ENCODE data around the gene TRPC1.

The TRPC1 gene

GRCh38 chr3:142723968-142724681 lies at the start of gene TRPC1:
Gene TRPC1, plus strand, starts transcription at chr3:142724034. Its CDS starts 526 bp downstream, at chr3:142724560.
- Histone ChIP-seq H3K4me1 (ENCODE audit: control insufficient read depth, insufficient read depth, low read length, unreplicated experiment) (peaks cover 13% of the 10 kb centered on the region), H2AFZ (ENCODE audit: low read length, unreplicated experiment) (peak within 1 kb of the TSS; percentile 95), H3K79me2 (ENCODE audit: control insufficient read depth, insufficient read depth, low read length, unreplicated experiment) (peaks cover 26% of the 10 kb centered on the region), H3K4me3 (ENCODE audit: low read depth, low read length) (peak within 1 kb of the TSS; percentile 95), H3K36me3 (ENCODE audit: insufficient read depth, low read length) (no peaks in the 10 kb centered on the region), H3K27ac (ENCODE audit: low read depth, low read length) (peak within 1 kb of the TSS; percentile 80), H3K27me3 (ENCODE audit: insufficient read depth, low read length) (no peaks in the 10 kb centered on the region)

- no peak overlapping the region for H3K27ac ChIP-seq (ENCODE audit: low read depth, low read length)
- no peak overlapping the region for H2AFZ ChIP-seq (ENCODE audit: low read length, unreplicated experiment)
- no peaks in the 10 kb centered on the region for H3K36me3 ChIP-seq (ENCODE audit: insufficient read depth, low read length)
- no peaks in the 10 kb centered on the region for H3K4me1 ChIP-seq (ENCODE audit: control insufficient read depth, insufficient read depth, low read length, unreplicated experiment)
- H3K4me3 ChIP-seq (ENCODE audit: low read depth, low read length) = no peak overlapping the region
- H3K79me2 ChIP-seq (ENCODE audit: control insufficient read depth, insufficient read depth, low read length, unreplicated experiment) = no peaks in the 10 kb centered on the region
- H3K27me3 ChIP-seq (ENCODE audit: insufficient read depth, low read length) = no peaks in the 10 kb centered on the region
Observed at GRCh38 chr3:142676151-142676550, 47.7 kb upstream of the TRPC1 start.

GRCh38 chr3:142680710-142681109 lies 43.1 kb upstream of the TRPC1 start:
- Histone ChIP-seq H3K36me3 (ENCODE audit: insufficient read depth, low read length) (no peaks in the 10 kb centered on the region), H3K79me2 (ENCODE audit: control insufficient read depth, insufficient read depth, low read length, unreplicated experiment) (no peaks in the 10 kb centered on the region), H3K4me3 (ENCODE audit: low read depth, low read length) (no peak overlapping the region), H3K27ac (ENCODE audit: low read depth, low read length) (no peak overlapping the region), H3K4me1 (ENCODE audit: control insufficient read depth, insufficient read depth, low read length, unreplicated experiment) (no peaks in the 10 kb centered on the region), H3K27me3 (ENCODE audit: insufficient read depth, low read length) (no peaks in the 10 kb centered on the region), H2AFZ (ENCODE audit: low read length, unreplicated experiment) (no peak overlapping the region)

- H3K79me2 ChIP-seq (ENCODE audit: control insufficient read depth, insufficient read depth, low read length, unreplicated experiment) = no peaks in the 10 kb centered on the region
- no peak overlapping the region for H3K27ac ChIP-seq (ENCODE audit: low read depth, low read length)
- no peaks in the 10 kb centered on the region for H3K27me3 ChIP-seq (ENCODE audit: insufficient read depth, low read length)
- H2AFZ ChIP-seq (ENCODE audit: low read length, unreplicated experiment) = no peak overlapping the region
- H3K36me3 ChIP-seq (ENCODE audit: insufficient read depth, low read length) = no peaks in the 10 kb centered on the region
- H3K4me1 ChIP-seq (ENCODE audit: control insufficient read depth, insufficient read depth, low read length, unreplicated experiment) = no peaks in the 10 kb centered on the region
- no peak overlapping the region for H3K4me3 ChIP-seq (ENCODE audit: low read depth, low read length)
Observed at GRCh38 chr3:142690613-142691012, 33.2 kb upstream of the TRPC1 start.

- H2AFZ ChIP-seq (ENCODE audit: low read length, unreplicated experiment) = no peak overlapping the region
- H3K27ac ChIP-seq (ENCODE audit: low read depth, low read length) = no peak overlapping the region
- H3K79me2 ChIP-seq (ENCODE audit: control insufficient read depth, insufficient read depth, low read length, unreplicated experiment) = no peaks in the 10 kb centered on the region
- H3K4me3 ChIP-seq (ENCODE audit: low read depth, low read length) = no peak overlapping the region
- H3K4me1 ChIP-seq (ENCODE audit: control insufficient read depth, insufficient read depth, low read length, unreplicated experiment) = no peaks in the 10 kb centered on the region
- H3K36me3 ChIP-seq (ENCODE audit: insufficient read depth, low read length) = no peaks in the 10 kb centered on the region
- no peaks in the 10 kb centered on the region for H3K27me3 ChIP-seq (ENCODE audit: insufficient read depth, low read length)
Observed at GRCh38 chr3:142691527-142691926, 32.3 kb upstream of the TRPC1 start.

- Histone ChIP-seq H3K27me3 (ENCODE audit: insufficient read depth, low read length) (no peaks in the 10 kb centered on the region), H3K36me3 (ENCODE audit: insufficient read depth, low read length) (no peaks in the 10 kb centered on the region), H2AFZ (ENCODE audit: low read length, unreplicated experiment) (no peak overlapping the region), H3K27ac (ENCODE audit: low read depth, low read length) (no peak overlapping the region), H3K79me2 (ENCODE audit: control insufficient read depth, insufficient read depth, low read length, unreplicated experiment) (no peaks in the 10 kb centered on the region), H3K4me1 (ENCODE audit: control insufficient read depth, insufficient read depth, low read length, unreplicated experiment) (no peaks in the 10 kb centered on the region), H3K4me3 (ENCODE audit: low read depth, low read length) (no peak overlapping the region)
Observed at GRCh38 chr3:142693136-142693853, 30.5 kb upstream of the TRPC1 start.

- H3K27me3 ChIP-seq (ENCODE audit: insufficient read depth, low read length) = no peaks in the 10 kb centered on the region
- H3K4me3 ChIP-seq (ENCODE audit: low read depth, low read length) = no peak overlapping the region
- no peaks in the 10 kb centered on the region for H3K79me2 ChIP-seq (ENCODE audit: control insufficient read depth, insufficient read depth, low read length, unreplicated experiment)
- no peaks in the 10 kb centered on the region for H3K4me1 ChIP-seq (ENCODE audit: control insufficient read depth, insufficient read depth, low read length, unreplicated experiment)
- H2AFZ ChIP-seq (ENCODE audit: low read length, unreplicated experiment) = no peak overlapping the region
- no peak overlapping the region for H3K27ac ChIP-seq (ENCODE audit: low read depth, low read length)
- H3K36me3 ChIP-seq (ENCODE audit: insufficient read depth, low read length) = no peaks in the 10 kb centered on the region
Observed at GRCh38 chr3:142694225-142694624, 29.6 kb upstream of the TRPC1 start.

- no peaks in the 10 kb centered on the region for H3K27me3 ChIP-seq (ENCODE audit: insufficient read depth, low read length)
Observed at GRCh38 chr3:142705198-142705597, 18.6 kb upstream of the TRPC1 start.

GRCh38 chr3:142706321-142707127 lies 17.3 kb upstream of the TRPC1 start:
- Histone ChIP-seq H3K36me3 (ENCODE audit: insufficient read depth, low read length) (no peaks in the 10 kb centered on the region), H2AFZ (ENCODE audit: low read length, unreplicated experiment) (no peak overlapping the region), H3K27me3 (ENCODE audit: insufficient read depth, low read length) (no peaks in the 10 kb centered on the region), H3K79me2 (ENCODE audit: control insufficient read depth, insufficient read depth, low read length, unreplicated experiment) (no peaks in the 10 kb centered on the region), H3K4me1 (ENCODE audit: control insufficient read depth, insufficient read depth, low read length, unreplicated experiment) (no peaks in the 10 kb centered on the region), H3K27ac (ENCODE audit: low read depth, low read length) (no peak overlapping the region), H3K4me3 (ENCODE audit: low read depth, low read length) (no peak overlapping the region)

More at GRCh38 chr3:142705198-142705597, 18.6 kb upstream of the TRPC1 start:
- Histone ChIP-seq H3K27ac (ENCODE audit: low read depth, low read length) (no peak overlapping the region), H3K4me3 (ENCODE audit: low read depth, low read length) (no peak overlapping the region), H3K36me3 (ENCODE audit: insufficient read depth, low read length) (no peaks in the 10 kb centered on the region), H2AFZ (ENCODE audit: low read length, unreplicated experiment) (no peak overlapping the region), H3K79me2 (ENCODE audit: control insufficient read depth, insufficient read depth, low read length, unreplicated experiment) (no peaks in the 10 kb centered on the region), H3K4me1 (ENCODE audit: control insufficient read depth, insufficient read depth, low read length, unreplicated experiment) (no peaks in the 10 kb centered on the region)

GRCh38 chr3:142709207-142709606 lies 14.6 kb upstream of the TRPC1 start:
- no peak overlapping the region for H3K27ac ChIP-seq (ENCODE audit: low read depth, low read length)
- no peaks in the 10 kb centered on the region for H3K79me2 ChIP-seq (ENCODE audit: control insufficient read depth, insufficient read depth, low read length, unreplicated experiment)
- no peaks in the 10 kb centered on the region for H3K36me3 ChIP-seq (ENCODE audit: insufficient read depth, low read length)
- no peak overlapping the region for H3K4me3 ChIP-seq (ENCODE audit: low read depth, low read length)
- H2AFZ ChIP-seq (ENCODE audit: low read length, unreplicated experiment) = no peak overlapping the region
- no peaks in the 10 kb centered on the region for H3K27me3 ChIP-seq (ENCODE audit: insufficient read depth, low read length)
- H3K4me1 ChIP-seq (ENCODE audit: control insufficient read depth, insufficient read depth, low read length, unreplicated experiment) = no peaks in the 10 kb centered on the region
